K562 (cell line): Measurements from ENCODE around the gene OSBP2. TPM values are rescaled to one million over a fixed set of nuclear protein-coding genes. Genes with fewer than 3 reads are reported as not detected.
A peak's percentile ranks its signal among the peaks of the same experiment; 100 is the strongest.

Source experiments
- GABPB1 ChIP-seq: sonication (generic); formaldehyde crosslinking; IDR thresholded peaks from 2 replicates; pipeline ENCODE4 v1.8.0; 2022; ENCODE audit warnings: mild to moderate bottlenecking, missing genetic modification reagents
- GATAD2A ChIP-seq: fragments of 450-650 bp; IDR thresholded peaks from 2 replicates; pipeline ENCODE4 v1.6.1; 2017
- MYC ChIP-seq, 2 experiments: fragments of 250-450 bp in 1 of 2; sonication (Bioruptor Pico) in 1 of 2; IDR thresholded peaks; 2 replicates each; pipeline versions ENCODE4 v1.5.1 to v1.6.1; 2012 to 2021; ENCODE audit warnings: low read depth in 2 of 2, borderline replicate concordance in 1 of 2, improper control_type of control experiment in 1 of 2, low read length in 1 of 2, mild to moderate bottlenecking in 1 of 2, moderate library complexity in 1 of 2
- RBBP5 ChIP-seq: fragments of 200-600 bp; sonication (generic); IDR thresholded peaks from 2 replicates; pipeline ENCODE4 v1.6.1; 2012; ENCODE audit warnings: borderline replicate concordance, mild to moderate bottlenecking, low read length, control low read depth, inconsistent platforms; ENCODE audit not compliant: insufficient read depth, poor library complexity, severe bottlenecking
- RFX1 ChIP-seq: fragments of 450-650 bp; IDR thresholded peaks from 2 replicates; pipeline ENCODE4 v1.6.1; 2016; ENCODE audit warnings: mild to moderate bottlenecking, moderate library complexity
- ZNF224 ChIP-seq: sonication (generic); formaldehyde crosslinking; IDR thresholded peaks from 2 replicates; pipeline ENCODE4 v1.8.0; 2022; ENCODE audit warnings: mild to moderate bottlenecking, missing genetic modification reagents
- polyA plus RNA-seq, 8 experiments: library from polyadenylated mRNA; depleted of rRNA in 4 of 8; stranded (reverse) in 5 of 8; unstranded in 3 of 8; fragments of >200 nt; fragmentation: Nextera tagmentation in 2 of 8; fragmentation: Illumina TruSeq in 1 of 8; extraction: Ambion mirVana in 2 of 8; extraction: Trizol in 1 of 8; gene quantifications; 2 replicates each; pipeline versions ENCODE4 v1.2.1 to v1.2.3, GENCODE V29; 2011 to 2014; ENCODE audit warnings: inconsistent platforms in 1 of 8, missing spikeins in 1 of 8
- total RNA-seq, 7 experiments: library from RNA; depleted of rRNA in 6 of 7; stranded (reverse); fragments of >200 nt in 6 of 7; fragmentation: Illumina TruSeq in 2 of 7; extraction: Trizol in 2 of 7; gene quantifications; 2 replicates each; pipeline versions ENCODE4 v1.2.1 to v1.2.3, GENCODE V29; 2011 to 2021; ENCODE audit warnings: low replicate concordance in 1 of 7
- TF ChIP-seq, protein P1 (sequence below): sonication (generic); IDR thresholded peaks from 2 replicates; pipeline ENCODE4 v1.6.1; 2016
- TF ChIP-seq, protein P2 (sequence below): sonication (generic); formaldehyde crosslinking; IDR thresholded peaks from 2 replicates; pipeline ENCODE4 v1.9.0; 2022; ENCODE audit warnings: mild to moderate bottlenecking, missing genetic modification reagents

OSBP2 gene
- total and polyA plus RNA-seq, 9 of the 15 experiments (the other 6 are each of a cell fraction or from before 2014, with no cell fraction given): 0.52 to 29.5 (median 21.6) TPM

DNA sequence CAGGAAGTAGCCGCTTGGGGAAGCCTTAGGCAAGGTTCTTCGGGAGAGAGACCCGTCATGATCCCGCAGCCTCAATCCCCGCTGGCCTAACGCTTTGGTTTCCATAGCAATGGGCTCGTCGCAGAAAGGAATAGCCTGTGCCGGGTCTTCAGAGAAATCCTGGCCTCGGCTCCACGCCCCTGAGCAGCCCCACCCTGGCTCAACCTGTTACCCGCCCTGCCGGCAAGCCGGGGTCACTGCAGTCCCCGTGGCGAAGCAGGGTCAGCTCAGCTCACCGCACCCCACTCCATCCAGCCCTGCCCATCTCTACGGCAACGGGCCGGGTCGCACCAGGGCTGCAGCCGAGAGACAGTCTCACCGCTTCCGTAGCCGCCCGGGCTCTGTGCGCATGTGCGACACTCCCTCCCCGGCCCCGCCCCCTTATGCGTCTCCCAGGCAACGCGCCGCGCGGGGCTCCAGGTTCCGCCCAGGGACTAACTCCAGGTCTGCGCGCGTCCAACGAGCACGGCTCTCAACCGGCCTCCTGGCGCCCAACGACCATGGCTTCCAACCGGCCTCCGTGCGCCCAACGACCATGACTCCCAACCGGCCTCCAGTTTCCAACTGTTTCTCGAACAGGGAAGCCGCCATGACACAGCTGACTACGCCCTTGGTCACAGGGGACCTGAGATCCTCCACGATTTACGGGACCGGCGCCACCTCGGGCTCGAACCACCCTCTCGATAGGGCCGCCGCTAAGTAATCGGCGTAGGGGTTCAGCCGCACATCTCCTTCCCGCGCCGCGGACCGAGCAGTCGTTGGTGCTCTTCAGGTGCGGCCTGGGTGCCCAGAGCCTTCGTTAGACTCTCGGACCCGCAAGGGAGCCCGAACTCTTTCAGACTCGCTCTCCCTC is 26.9 kb upstream of the OSBP2 start, which contains the start of gene DUSP18 (continued):
- TF ChIP-seq MYC (IDR thresholded peaks at IDR 0.05; ENCODE audit: low read depth, low read length): no peak; the same call in 1 of the 2 replicates
- TF ChIP-seq MYC (CRISPR knock-in tag; IDR thresholded peaks at IDR 0.05; ENCODE audit: borderline replicate concordance, low read depth): 0 out of 2 replicates have a peak, but pooled peaks have one; percentile 41
- TF ChIP-seq, protein P1, sequence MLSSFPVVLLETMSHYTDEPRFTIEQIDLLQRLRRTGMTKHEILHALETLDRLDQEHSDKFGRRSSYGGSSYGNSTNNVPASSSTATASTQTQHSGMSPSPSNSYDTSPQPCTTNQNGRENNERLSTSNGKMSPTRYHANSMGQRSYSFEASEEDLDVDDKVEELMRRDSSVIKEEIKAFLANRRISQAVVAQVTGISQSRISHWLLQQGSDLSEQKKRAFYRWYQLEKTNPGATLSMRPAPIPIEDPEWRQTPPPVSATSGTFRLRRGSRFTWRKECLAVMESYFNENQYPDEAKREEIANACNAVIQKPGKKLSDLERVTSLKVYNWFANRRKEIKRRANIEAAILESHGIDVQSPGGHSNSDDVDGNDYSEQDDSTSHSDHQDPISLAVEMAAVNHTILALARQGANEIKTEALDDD: no peak
- TF ChIP-seq GATAD2A: no peak
- peak; percentile 53 for TF ChIP-seq RBBP5
- TF ChIP-seq, protein P2, sequence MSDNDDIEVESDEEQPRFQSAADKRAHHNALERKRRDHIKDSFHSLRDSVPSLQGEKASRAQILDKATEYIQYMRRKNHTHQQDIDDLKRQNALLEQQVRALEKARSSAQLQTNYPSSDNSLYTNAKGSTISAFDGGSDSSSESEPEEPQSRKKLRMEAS (CRISPR knock-in tag): peak; percentile 51
- peak; percentile 96 for TF ChIP-seq RFX1
- TF ChIP-seq ZNF224 (CRISPR knock-in tag): no peak
- peak; percentile 67 for TF ChIP-seq GABPB1 (CRISPR knock-in tag)
